Measurements from ENCODE around the gene PRR35.

- TF ChIP-seq YY1 (IDR thresholded peaks at IDR 0.05; ENCODE audit: insufficient read depth, insufficient read length) (no peak), ZNF274 (IDR thresholded peaks at IDR 0.05; ENCODE audit: low read depth, low read length) (no peak)
These were observed 47.4 kb upstream of the PRR35 start for GRCh38 chr16:512802-513201.
